Vagina (tissue), 2 donors: ENCODE measurements around the gene PPM1M.

Experiments
- CTCF ChIP-seq, 3 experiments: fragments of 450-650 bp in 2 of 3; fragments of 200-600 bp in 1 of 3; sonication (generic) in 1 of 3; IDR thresholded peaks; one replicate each; pipeline ENCODE4 v1.5.1; 2017 to 2019; ENCODE audit warnings: antibody characterized with exemption in 3 of 3, mild to moderate bottlenecking in 2 of 3, moderate library complexity in 2 of 3
- POLR2A ChIP-seq, 2 donors: fragments of 450-650 bp; IDR thresholded peaks; one replicate each; pipeline ENCODE4 v1.6.1; 2017; ENCODE audit warnings: antibody characterized with exemption in 2 of 2, mild to moderate bottlenecking in 2 of 2, moderate library complexity in 2 of 2
- POLR2AphosphoS5 ChIP-seq, 2 donors: sonication (generic); formaldehyde crosslinking; IDR thresholded peaks; one replicate each; pipeline ENCODE4 v1.9.0; 2017; ENCODE audit warnings: antibody characterized with exemption in 2 of 2, mild to moderate bottlenecking in 2 of 2, low read depth in 1 of 2; ENCODE audit not compliant: insufficient read depth in 1 of 2

- TF ChIP-seq POLR2A (IDR thresholded peaks at IDR 0.05), result no peak
- no peak for TF ChIP-seq CTCF (IDR thresholded peaks at IDR 0.05)
- TF ChIP-seq POLR2AphosphoS5 (IDR thresholded peaks at IDR 0.05; ENCODE audit: insufficient read depth in 1 of 2, low read depth in 1 of 2), result no peak
Observed at GRCh38 chr3:52202384-52203077, 43.0 kb upstream of the PPM1M start.
